ENCODE results near the gene VAPB. TPM values are rescaled to one million over a fixed set of nuclear protein-coding genes. Genes with fewer than 3 reads are reported as not detected.

Gene VAPB
- total RNA-seq, 2 experiments from 2014 or later = 34.6 to 37.0 TPM

GRCh38 chr20:58446264-58446959 lies 57.4 kb downstream of the VAPB start:
- DNase-seq = no peak
- CTCF ChIA-PET = interaction anchor here (1.3 to 2.5 kb wide), 3 partner anchors 58 to 211 kb away, joined by 4 to 13 read pairs (median 5); partner anchors contain the start of gene VAPB
- Mint-ChIP-seq H3K27me3 (no peaks in the 10 kb centered on the region), H3K9me3 (no peaks in the 10 kb centered on the region), H3K36me3 (peaks cover 59% of the 10 kb centered on the region), H3K4me1 (ENCODE audit: low read depth) (peaks cover 7% of the 10 kb centered on the region), H3K27ac (no peak overlapping the region), H3K4me3 (no peak overlapping the region)
- intact Hi-C loops (cut with micrococcal nuclease) = no loop called here
- POLR2A ChIA-PET = no interaction called here

GRCh38 chr20:58446960-58447265 lies 57.9 kb downstream of the VAPB start:
- intact Hi-C loops (cut with micrococcal nuclease) = loop anchor here (1.0 kb wide), 1 partner anchor 210 kb away; no protein-coding TSS in a partner anchor
- CTCF ChIA-PET = interaction anchor here (0.7 to 2.5 kb wide), 6 partner anchors 14 to 212 kb away, joined by 3 to 13 read pairs (median 4); partner anchors contain the start of gene VAPB
- no peaks in the 10 kb centered on the region for H3K9me3 Mint-ChIP-seq
- peaks cover 3% of the 10 kb centered on the region for H3K4me1 Mint-ChIP-seq (ENCODE audit: low read depth)
- peaks cover 60% of the 10 kb centered on the region for H3K36me3 Mint-ChIP-seq
- POLR2A ChIA-PET = no interaction called here
- DNase-seq = no peak
- no peaks in the 10 kb centered on the region for H3K27me3 Mint-ChIP-seq
- H3K27ac Mint-ChIP-seq = no peak overlapping the region
- H3K4me3 Mint-ChIP-seq = no peak overlapping the region

GRCh38 chr20:58447511-58448391 lies 58.7 kb downstream of the VAPB start:
- H3K9me3 Mint-ChIP-seq = no peaks in the 10 kb centered on the region
- peaks cover 58% of the 10 kb centered on the region for H3K36me3 Mint-ChIP-seq
- no peak overlapping the region for H3K27ac Mint-ChIP-seq
- H3K4me3 Mint-ChIP-seq = no peak overlapping the region
- intact Hi-C loops (cut with micrococcal nuclease) = loop anchor here (1.0 kb wide), 1 partner anchor 210 kb away; no protein-coding TSS in a partner anchor
- peaks cover 2% of the 10 kb centered on the region for H3K4me1 Mint-ChIP-seq (ENCODE audit: low read depth)
- POLR2A ChIA-PET = no interaction called here
- CTCF ChIA-PET = interaction anchor here (0.7 to 2.5 kb wide), 10 partner anchors 15 to 212 kb away, joined by 3 to 13 read pairs (median 4); partner anchors contain the start of gene VAPB
- DNase-seq = peak; percentile 72
- H3K27me3 Mint-ChIP-seq = no peaks in the 10 kb centered on the region

- Mint-ChIP-seq H3K27ac (no peak overlapping the region), H3K4me3 (no peak overlapping the region), H3K27me3 (no peaks in the 10 kb centered on the region), H3K9me3 (peaks cover 2% of the 10 kb centered on the region), H3K4me1 (ENCODE audit: low read depth) (peaks cover 2% of the 10 kb centered on the region), H3K36me3 (peaks cover 56% of the 10 kb centered on the region)
- intact Hi-C loops (cut with micrococcal nuclease) = no loop called here
- no peak for DNase-seq
- POLR2A ChIA-PET = no interaction called here
- CTCF ChIA-PET = interaction anchor here (1.9 kb wide), 1 partner anchor 211 kb away, joined by 6 read pairs; no protein-coding TSS in a partner anchor
Measured at GRCh38 chr20:58448958-58449357, 59.9 kb downstream of the VAPB start.

GRCh38 chr20:58449681-58450221 lies 60.7 kb downstream of the VAPB start:
- H3K27me3 Mint-ChIP-seq = no peaks in the 10 kb centered on the region
- ChIA-PET CTCF (no interaction called here), POLR2A (no interaction called here)
- peaks cover 8% of the 10 kb centered on the region for H3K9me3 Mint-ChIP-seq
- no peak for DNase-seq
- intact Hi-C loops (cut with micrococcal nuclease) = no loop called here
- peaks cover 2% of the 10 kb centered on the region for H3K4me1 Mint-ChIP-seq (ENCODE audit: low read depth)
- H3K36me3 Mint-ChIP-seq = peaks cover 56% of the 10 kb centered on the region
- H3K27ac Mint-ChIP-seq = no peak overlapping the region
- H3K4me3 Mint-ChIP-seq = no peak overlapping the region

- H3K4me3 Mint-ChIP-seq = no peak overlapping the region
- POLR2A ChIA-PET = no interaction called here
- CTCF ChIA-PET = no interaction called here
- H3K36me3 Mint-ChIP-seq = peaks cover 51% of the 10 kb centered on the region
- H3K27me3 Mint-ChIP-seq = no peaks in the 10 kb centered on the region
- H3K27ac Mint-ChIP-seq = no peak overlapping the region
- intact Hi-C loops (cut with micrococcal nuclease) = no loop called here
- DNase-seq = no peak
- peaks cover 2% of the 10 kb centered on the region for H3K4me1 Mint-ChIP-seq (ENCODE audit: low read depth)
- H3K9me3 Mint-ChIP-seq = peaks cover 9% of the 10 kb centered on the region
Measured at GRCh38 chr20:58450254-58450653, 61.2 kb downstream of the VAPB start.

- Mint-ChIP-seq H3K27ac (no peak overlapping the region), H3K9me3 (peaks cover 9% of the 10 kb centered on the region), H3K4me1 (ENCODE audit: low read depth) (peaks cover 2% of the 10 kb centered on the region), H3K36me3 (peaks cover 42% of the 10 kb centered on the region), H3K4me3 (no peak overlapping the region), H3K27me3 (no peaks in the 10 kb centered on the region)
- ChIA-PET CTCF (no interaction called here), POLR2A (no interaction called here)
- DNase-seq = no peak
- intact Hi-C loops (cut with micrococcal nuclease) = no loop called here
Measured at GRCh38 chr20:58452667-58453255, 63.7 kb downstream of the VAPB start.

- POLR2A ChIA-PET = no interaction called here
- no peak overlapping the region for H3K27ac Mint-ChIP-seq
Measured at GRCh38 chr20:58453391-58453790, 64.4 kb downstream of the VAPB start.

GRCh38 chr20:58454460-58454859 lies 65.4 kb downstream of the VAPB start:
- Mint-ChIP-seq H3K4me1 (ENCODE audit: low read depth) (peaks cover 2% of the 10 kb centered on the region), H3K27me3 (no peaks in the 10 kb centered on the region), H3K36me3 (peaks cover 30% of the 10 kb centered on the region), H3K27ac (no peak overlapping the region), H3K9me3 (peaks cover 9% of the 10 kb centered on the region), H3K4me3 (no peak overlapping the region)
- CTCF ChIA-PET = interaction anchor here (0.6 kb wide), 1 partner anchor 187 kb away, joined by 3 read pairs; no protein-coding TSS in a partner anchor
- intact Hi-C loops (cut with micrococcal nuclease) = no loop called here
- POLR2A ChIA-PET = interaction anchor here (0.6 kb wide), 1 partner anchor 120 kb away, joined by 3 read pairs; no protein-coding TSS in a partner anchor
- DNase-seq = no peak

More at GRCh38 chr20:58453391-58453790, 64.4 kb downstream of the VAPB start:
- peaks cover 9% of the 10 kb centered on the region for H3K9me3 Mint-ChIP-seq
- H3K4me1 Mint-ChIP-seq (ENCODE audit: low read depth) = peaks cover 2% of the 10 kb centered on the region
- peaks cover 37% of the 10 kb centered on the region for H3K36me3 Mint-ChIP-seq
- H3K27me3 Mint-ChIP-seq = no peaks in the 10 kb centered on the region
- no peak for DNase-seq
- intact Hi-C loops (cut with micrococcal nuclease) = no loop called here
- CTCF ChIA-PET = no interaction called here
- no peak overlapping the region for H3K4me3 Mint-ChIP-seq

GRCh38 chr20:58457083-58457695 lies 68.2 kb downstream of the VAPB start:
- no peak overlapping the region for H3K27ac Mint-ChIP-seq
- peaks cover 9% of the 10 kb centered on the region for H3K9me3 Mint-ChIP-seq
- H3K4me3 Mint-ChIP-seq = no peak overlapping the region
- H3K36me3 Mint-ChIP-seq = peaks cover 16% of the 10 kb centered on the region
- ChIA-PET POLR2A (no interaction called here), CTCF (interaction anchor here (0.6 kb wide), 1 partner anchor 114 kb away, joined by 3 read pairs; no protein-coding TSS in a partner anchor)
- H3K27me3 Mint-ChIP-seq = no peaks in the 10 kb centered on the region
- no peak for DNase-seq
- no peaks in the 10 kb centered on the region for H3K4me1 Mint-ChIP-seq (ENCODE audit: low read depth)
- intact Hi-C loops (cut with micrococcal nuclease) = no loop called here

GRCh38 chr20:58458342-58459057 lies 69.5 kb downstream of the VAPB start:
- ChIA-PET CTCF (no interaction called here), POLR2A (no interaction called here)
- H3K4me1 Mint-ChIP-seq (ENCODE audit: low read depth) = no peaks in the 10 kb centered on the region
- intact Hi-C loops (cut with micrococcal nuclease) = no loop called here
- no peaks in the 10 kb centered on the region for H3K27me3 Mint-ChIP-seq
- H3K4me3 Mint-ChIP-seq = no peak overlapping the region
- H3K36me3 Mint-ChIP-seq = peaks cover 11% of the 10 kb centered on the region
- H3K9me3 Mint-ChIP-seq = peaks cover 9% of the 10 kb centered on the region
- H3K27ac Mint-ChIP-seq = no peak overlapping the region
- DNase-seq = no peak

Data from activated CD4-positive, alpha-beta memory T cell treated with anti-CD3 and anti-CD28 coated beads for 36 hours (primary cell).